HuH-7 (cell line): Measurements from ENCODE around the gene PNLIPRP2.

ENCODE experiments used
- DNase-seq: peaks from one replicate; pipeline ENCODE4 v3.0.0; 2011; ENCODE audit warnings: low spot score

The PNLIPRP2 gene

DNA sequence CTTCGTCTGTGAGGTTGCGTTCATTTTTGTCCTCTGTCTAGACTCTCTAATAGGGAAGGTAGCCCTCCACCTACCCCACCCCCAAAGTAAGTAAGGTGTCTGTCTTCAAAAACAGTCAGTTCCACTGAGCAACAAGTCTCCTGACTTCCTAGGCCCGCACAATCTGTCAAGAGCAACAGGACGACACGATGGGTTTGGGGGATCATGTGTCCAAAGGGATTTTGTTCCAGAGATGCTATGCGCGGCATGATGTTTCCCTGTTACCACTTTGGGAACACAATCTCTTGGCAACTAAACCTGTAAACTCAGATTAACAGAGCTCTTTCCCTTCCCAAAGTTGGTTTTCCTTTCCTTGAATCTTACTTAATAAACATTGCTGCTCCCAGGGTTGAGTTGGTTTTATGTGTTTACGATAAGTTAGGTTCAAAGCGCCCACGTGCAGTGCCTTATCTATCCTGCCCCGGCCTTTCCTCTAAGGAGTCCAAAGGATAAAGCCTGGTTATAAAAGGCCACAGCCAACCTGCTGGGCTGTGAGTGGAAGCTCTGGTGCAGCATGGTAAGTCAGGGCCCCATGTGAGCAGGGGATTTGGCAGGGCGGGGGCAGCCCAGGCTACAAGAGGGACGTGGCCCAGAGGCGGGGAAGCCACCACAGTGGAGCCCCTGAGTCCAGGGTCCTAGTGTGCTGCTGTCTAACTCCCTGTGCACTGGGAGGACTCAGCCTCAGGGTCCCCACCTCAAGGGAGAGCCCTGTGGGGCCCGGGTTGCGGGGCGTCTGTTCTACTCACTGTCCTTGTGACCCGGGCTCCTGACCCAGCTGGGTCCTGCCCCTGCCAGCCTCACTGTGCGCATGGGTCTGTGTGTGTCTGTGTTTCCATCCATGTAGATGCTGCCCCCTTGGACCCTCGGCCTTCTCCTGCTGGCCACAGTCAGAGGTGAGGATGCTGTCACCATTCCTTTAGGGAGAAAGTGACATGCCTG, at the start of gene PNLIPRP2:
TSS of gene PNLIPRP2 (plus strand) at position 531 of the 978 bp plus-strand sequence.
- DNase-seq: peak; percentile 31

DNA sequence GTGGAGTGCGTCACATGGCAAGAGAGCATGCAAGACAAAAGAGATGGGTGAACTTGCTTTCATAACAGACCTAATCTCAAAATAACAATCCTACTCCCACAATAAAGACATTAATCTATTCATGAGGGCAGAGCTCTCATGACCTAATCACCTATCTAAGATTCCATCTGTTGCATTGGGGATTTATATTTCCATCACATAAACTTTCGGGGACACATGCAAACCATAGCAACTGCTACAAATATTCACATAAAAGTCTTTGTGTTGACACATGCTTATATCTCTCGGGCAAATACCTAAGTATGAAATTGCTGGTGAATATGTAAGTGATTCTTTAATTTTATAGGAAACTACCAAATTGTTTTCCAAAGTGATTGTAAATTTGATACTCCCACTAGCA, 46.0 kb upstream of the PNLIPRP2 start:
- DNase-seq: no peak

DNA sequence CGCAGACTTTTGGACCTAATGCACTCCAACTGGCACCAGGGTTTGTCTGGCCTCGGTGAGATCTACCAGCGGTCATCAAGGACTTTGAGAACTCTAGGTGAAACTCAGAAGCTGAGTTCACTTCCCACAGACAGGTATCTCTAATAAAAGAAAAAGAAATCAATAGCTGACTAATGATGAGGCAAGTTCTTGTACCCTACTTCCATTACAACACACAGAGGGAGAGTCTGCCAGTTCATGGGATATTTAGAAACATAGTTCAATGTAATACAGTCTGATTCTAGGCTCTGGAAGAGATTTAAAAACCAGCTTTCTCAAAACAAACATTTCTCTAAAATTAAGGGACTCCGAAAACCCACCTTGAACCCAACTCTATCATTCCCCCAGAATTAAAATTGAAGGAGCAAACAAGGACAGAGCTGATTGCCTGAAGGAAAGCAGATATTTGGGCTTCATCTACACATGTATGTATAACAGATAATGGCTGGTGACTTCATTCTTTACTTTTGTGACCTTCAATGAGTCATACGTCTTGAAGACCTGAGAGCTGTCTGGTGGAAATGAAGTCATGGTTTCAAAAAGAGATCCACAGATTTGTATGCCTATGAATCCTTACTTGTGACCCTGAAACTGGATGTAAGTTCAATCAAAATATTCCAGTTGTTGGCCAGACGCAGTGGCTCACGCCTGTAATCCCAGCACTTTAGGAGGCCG, 32.7 kb upstream of the PNLIPRP2 start:
- DNase-seq: no peak

DNA sequence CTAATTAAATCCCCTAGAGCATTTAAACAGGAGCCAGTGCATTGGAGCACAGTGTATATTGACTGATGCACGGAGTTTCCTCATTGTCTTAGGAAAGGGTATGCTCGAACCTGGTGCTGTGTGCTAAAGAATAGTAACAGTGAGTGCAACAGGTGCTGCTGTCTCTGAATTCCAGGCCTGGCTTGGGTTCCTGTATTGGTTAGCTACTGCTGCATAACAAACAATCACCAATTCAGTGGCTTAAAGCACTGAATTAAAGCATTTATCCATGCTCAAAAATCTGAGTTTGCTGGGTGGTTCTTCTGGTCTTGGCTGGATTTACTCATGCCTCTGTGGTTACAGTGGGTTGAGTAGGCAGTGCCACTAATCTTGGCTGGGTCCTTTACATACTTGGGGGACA, 31.8 kb upstream of the PNLIPRP2 start:
- DNase-seq: no peak

DNA sequence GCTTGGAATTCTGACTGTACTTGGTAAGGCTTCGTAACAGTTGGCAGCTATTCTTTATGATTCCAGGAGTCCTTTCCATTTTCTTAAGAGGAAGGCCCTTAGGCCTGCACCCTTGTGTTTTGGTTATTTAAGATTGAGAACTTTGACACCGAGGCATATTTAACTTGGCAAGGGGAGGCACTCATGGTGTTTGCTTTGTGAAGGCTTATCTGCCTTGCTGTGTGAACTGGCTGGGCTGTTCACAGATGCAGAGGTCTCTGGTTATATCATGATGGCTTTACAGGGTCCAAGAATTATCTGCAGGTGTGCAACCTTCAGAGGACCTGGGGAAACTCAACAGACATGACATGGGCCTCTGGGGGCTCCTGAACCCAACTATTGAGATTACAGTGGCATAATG, 30.8 kb upstream of the PNLIPRP2 start:
- DNase-seq: no peak

DNA sequence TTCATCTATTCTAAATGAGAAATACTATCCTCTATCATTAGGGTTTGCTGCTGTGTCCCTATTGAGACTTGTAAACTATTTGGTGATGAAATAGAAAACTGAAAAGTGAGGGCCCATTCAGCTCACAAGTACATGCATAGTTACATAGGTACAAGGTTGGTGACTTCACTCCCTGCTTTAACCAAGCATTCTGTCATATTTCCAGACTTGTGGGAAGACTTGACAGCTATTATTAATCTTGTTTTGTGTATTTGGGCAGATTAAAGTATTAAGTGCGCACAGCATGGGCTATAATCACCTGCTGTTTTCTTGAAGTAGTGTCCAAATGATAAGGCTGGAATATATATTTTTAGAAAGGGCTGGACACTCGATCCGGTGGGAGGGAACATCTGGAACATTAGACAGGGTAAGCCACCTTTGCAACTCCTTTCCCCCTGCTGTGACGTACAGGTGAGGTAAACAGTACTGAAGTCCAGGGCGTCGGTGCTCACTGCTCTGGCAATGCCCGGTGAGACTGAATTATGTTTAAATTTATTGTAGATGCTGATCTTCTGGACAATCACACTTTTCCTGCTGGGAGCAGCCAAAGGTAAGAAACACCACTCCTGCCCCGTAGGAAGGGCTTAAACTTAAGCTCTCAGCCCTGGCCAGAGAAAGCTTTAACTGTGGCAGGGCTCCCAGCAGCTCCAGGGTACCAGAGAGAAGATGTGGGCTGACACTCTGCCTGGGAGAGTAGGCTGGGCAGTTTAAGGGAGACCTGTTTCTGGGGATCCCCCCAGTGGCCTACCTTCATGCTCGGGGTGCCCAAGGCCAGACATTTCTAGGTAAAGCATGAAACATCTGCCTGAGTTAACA, 29.9 kb upstream of the PNLIPRP2 start, which contains the start of gene PNLIPRP1:
TSS of gene PNLIPRP1 (plus strand) at position 370 of the 855 bp plus-strand sequence. CDS start at position 541, 171 bp downstream.
- no peak for DNase-seq

DNA sequence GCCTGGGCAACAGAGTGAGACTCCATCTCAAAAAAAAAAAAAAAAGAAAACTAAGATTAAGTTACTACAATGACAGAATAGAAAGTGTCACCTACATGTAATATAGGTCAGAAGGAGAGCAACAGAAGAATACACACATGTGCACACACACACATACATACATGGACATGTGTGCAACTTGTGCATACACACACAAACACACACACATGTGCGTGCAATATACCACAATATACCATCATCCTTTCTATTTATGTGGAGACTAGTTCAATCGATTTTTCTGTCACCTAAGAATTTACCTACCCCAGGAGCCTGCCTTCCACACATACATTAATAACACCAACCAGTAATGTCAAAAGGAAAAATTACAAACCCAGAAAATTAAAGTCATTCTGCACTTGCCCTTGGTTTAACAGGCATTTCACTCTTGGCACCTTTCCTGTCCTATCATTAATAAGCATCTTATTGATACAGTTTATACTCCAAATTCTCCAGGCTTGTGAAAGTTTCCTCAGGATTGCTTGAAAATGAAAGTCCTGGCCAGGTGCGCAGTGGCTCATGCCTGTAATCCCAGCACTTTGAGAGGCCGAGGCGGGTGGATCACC, 27.5 kb upstream of the PNLIPRP2 start:
- DNase-seq: no peak

DNA sequence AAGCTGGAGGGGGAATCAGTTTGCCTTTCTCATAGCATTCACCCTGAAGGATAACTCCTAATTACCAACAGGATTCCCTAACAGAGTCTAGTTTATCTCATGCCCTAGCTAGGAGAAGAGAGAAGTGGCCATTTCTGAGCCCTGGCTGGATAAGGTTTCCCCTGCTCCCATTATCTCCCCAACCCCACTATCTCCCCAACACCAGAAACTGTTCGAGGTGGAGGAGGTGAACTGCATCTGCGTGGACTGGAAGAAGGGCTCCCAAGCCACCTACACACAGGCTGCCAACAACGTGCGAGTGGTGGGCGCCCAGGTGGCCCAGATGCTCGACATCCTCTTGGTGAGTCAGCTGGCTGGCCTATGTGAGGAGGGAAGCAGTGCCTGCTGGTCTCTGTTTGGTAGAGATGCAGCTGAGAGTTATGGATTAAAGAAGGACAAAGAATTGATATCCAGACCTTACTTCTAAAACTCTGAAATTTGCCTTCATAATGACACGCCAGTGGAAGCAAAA, 26.2 kb upstream of the PNLIPRP2 start:
- DNase-seq: no peak

DNA sequence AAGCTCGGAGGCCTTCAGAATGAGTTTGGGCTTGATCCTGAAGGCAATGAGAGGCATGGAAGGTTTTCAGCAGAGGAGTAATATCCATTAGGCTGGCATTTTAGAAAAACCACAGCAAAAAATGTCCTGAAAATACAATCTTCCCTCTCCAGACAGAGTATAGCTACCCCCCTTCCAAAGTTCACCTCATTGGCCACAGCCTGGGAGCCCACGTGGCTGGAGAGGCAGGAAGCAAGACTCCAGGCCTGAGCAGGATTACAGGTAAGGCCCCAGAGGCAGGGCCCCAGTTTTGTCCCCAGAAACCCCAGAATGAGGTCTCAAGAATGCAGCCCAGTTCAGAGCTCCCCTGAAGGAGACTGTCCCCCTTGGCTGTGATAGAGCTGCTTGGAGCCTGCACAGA, 24.7 kb upstream of the PNLIPRP2 start:
- DNase-seq: no peak

DNA sequence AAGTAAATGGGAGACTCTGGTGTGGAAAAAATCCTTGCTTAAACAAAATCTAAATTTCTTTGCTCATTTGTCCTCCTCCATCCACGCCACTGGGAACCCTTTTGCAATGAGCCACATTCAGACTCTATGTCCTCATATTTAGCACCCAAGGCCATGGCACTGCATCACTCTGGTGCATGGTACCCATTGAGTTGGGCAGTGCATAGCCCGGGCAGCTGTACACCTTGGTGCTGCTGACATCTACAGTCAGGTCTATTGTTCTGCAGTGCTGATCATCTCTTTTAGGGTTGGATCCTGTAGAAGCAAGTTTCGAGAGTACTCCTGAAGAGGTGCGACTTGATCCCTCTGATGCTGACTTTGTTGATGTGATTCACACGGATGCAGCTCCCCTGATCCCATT, 23.2 kb upstream of the PNLIPRP2 start:
- no peak for DNase-seq

DNA sequence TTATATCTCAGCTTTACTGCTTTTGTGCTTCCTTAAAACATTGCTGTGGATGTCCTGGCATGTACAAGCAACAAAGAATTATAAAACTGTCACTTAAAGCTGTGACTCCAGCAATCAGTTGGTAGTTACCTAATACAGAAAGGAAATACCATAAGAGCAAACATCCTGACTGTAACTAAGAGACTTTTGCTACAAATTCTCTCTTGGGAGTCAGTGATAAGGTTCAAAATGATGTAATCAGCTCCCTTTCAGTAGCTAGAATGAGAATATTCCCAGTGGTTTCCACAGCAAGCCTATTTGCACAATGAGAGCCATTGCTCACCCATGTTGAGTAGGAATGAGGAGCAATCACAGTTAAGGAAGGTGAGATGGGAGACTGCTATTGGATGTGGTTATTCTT, 22.4 kb upstream of the PNLIPRP2 start:
- DNase-seq: no peak

DNA sequence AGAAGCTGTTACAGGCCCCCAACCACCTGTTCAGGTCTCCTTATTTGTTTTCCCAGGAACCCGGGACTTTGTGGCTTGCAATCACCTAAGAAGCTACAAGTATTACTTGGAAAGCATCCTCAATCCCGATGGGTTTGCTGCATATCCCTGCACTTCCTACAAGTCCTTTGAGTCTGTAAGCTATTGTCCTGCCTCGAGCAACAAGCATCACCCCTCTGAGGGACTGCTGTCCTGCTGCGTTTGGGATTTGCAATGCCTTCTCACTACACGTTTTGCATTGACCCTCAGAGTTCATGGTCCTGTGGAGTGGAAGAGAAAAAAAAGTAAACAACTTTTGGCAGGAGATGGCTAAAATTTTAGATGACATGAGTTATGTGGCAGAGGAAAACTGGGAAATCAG, 20.8 kb upstream of the PNLIPRP2 start:
- DNase-seq: no peak

DNA sequence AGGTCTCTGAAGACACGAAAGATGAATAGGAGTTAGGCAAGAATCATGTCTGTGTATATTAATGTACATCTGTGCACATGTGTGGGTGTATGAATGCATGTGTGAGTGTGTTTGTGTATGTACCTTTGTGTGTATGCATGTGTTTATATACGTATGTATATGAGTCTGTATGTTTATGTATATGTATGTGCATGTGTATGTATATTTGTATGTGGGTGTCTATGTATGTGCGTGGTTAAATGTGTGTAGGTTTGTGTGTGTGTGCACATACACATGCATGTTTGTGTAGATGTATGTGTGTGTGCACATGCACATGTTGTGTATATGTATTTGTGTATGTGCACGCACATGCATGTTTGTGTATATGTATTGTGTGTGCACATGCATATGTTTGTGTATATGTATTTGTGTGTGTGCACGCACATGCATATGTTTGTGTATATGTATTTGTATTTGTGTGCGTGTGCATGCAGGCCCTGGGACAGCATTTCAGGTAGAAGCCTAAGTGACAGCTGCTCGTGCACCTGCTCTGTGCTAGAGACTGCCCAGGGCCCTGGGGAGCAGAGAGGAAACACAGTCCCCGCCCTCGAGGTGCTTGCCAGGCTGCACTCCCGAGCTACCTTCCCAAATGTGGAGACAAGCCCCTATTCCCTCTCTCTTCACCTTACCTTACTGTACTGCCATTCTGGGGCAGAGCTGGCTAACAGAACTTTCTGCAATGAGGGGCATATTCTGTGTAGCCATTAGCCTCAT, 17.9 kb upstream of the PNLIPRP2 start:
- DNase-seq: no peak

DNA sequence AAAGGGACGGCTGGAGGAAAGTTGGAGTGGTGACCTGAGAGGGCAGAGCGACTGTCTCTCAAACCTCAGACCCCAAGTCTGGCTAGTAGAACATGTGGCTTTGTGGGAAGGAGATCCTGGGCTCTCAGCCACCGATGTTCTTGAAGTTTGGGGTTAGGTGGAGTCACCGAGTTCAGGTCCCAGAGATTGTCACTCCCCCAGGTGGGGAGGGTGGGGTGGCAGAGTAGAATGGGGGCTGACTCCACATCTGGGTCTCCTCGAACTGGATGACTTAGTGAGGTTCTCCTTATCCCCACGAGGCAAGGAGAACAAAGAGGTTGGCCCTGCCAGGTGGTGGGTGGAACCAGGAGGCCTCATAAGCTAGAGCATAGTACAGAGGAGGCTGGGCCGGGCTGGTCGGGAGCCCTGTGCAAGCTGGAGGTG, 14.7 kb upstream of the PNLIPRP2 start:
- DNase-seq: no peak

DNA sequence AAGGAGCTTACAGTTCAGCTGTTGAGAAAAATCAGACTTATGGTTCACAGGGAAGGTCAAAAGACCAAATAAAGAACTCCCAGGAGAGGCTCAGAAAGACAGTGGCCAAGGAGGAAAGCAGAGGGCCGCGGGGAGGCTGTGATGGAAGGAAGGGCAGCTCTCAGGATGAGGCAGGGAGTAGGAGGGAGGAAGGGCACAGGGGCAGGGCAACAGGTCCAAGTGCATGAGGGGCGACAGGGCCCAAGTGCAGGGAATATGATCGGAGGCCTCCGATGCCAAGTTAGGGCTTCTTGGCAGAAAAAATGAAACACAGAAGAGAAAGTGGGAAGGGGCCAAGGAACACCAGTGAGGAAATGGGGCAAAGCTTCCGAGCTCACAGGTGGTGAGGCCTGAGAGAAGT, 13.4 kb upstream of the PNLIPRP2 start:
- DNase-seq: no peak

DNA sequence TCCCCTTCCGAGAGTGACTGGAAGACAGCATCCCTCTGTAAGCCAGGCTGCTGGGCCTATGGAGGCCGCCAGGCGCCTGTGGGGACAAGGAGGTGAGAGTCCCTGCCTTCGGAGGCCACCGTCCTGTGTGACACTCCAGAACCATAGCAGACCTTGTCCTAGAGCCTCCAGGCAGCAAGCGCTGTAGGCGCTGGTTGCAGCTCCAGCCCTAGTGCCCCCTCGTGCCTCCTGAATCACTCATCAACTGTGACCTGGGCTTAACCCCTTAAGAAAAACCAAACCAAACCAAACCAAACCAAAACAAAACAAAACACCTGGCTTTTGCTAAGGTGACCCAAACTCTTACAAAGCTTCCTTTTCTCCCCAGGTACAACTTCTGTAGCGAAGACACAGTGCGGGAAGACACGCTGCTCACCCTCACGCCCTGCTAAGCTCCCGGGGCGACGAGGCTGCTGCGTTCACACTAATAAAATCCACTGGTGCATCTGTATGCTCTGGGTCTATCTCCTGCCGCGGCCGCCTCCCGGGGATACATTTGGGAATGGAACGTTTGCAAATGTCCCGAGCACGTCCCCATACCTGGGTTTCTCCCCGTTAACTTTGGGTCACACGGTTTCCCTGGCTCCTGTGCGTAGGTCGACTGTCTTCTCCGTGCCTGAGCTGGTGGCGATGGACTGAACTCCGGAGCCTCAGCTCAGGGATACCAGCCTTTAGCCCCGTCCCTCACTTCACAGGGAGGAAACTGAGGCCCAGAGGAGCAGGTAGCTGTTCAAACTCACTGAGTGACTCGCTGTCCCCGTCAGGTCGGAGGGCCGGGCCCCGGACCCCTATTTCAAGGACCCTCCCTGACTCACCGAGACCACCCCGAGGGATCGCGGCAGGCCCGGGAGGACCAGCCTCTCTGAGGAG, 11.8 kb upstream of the PNLIPRP2 start:
- no peak for DNase-seq

DNA sequence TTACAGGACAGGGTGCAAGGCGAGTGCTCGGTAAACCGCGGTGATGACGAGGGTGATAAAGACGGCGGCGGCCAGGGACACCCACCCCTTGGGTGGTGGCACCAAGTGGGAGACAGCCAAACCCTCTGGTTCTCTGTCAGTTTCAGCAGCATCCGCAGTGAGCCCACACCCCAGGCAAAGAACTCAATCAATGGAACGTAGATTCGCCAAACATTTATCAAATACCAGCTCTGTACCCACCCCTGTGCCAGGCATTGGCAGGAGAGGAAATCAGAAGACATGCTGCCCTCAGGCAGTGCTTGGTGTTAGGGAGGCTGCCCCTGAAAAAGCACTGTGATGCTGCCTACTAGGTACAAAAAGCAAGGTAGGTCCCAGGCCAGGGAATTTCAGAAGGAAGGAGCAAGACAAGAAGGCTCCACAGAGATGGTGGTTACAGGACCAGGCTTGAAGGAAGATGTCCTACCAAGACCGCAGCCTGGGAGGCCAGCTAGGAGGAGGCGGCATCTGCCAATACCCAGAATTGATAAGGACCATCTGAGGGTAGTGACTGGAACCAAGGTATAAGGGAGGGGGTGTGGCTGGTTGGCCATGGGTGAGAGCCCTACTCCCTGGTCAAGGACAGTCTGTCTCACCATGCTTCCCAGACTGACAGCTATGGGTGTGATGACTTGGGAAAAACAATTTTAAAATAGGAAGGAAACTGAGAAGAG, 10.2 kb upstream of the PNLIPRP2 start:
- DNase-seq: no peak

DNA sequence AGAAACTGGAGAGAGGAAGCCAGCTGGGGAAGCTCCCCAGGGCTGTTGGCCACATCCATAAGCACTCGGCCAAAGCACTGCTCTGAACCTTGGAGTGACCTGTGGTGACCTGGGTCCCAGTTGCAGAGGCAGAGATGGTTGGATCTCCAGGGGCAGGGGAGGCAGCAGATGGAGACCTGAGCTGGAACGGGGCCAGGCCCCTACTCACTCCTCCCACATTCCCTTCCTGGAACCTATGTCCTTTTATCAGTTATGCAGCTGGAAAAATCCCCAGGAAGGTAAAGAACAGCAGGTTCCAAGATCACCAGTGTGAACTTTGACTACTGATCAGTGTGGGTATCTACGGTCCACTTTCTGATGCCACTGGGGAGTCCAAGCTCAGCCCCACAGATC, 9.6 kb upstream of the PNLIPRP2 start:
- no peak for DNase-seq
